Prostate gland (tissue), 2 donors: ENCODE results near the gene RNF181. TPM values are rescaled to one million over a fixed set of nuclear protein-coding genes. Genes with fewer than 3 reads are reported as not detected.
A peak's percentile ranks its signal among the peaks of the same experiment; 100 is the strongest.

Source experiments
- DNase-seq: peaks from one replicate; pipeline ENCODE4 v3.0.0-alpha.2; 2019; ENCODE audit warnings: low spot score
- H3K27ac ChIP-seq, 2 donors: fragments of 200-600 bp; sonication (generic); 2 replicates each; pipeline ENCODE4 v1.5.1; 2017 to 2019
- H3K27me3 ChIP-seq: fragments of 200-600 bp; sonication (generic); replicated peaks from 2 replicates; pipeline ENCODE4 v1.5.1; 2019; ENCODE audit not compliant: insufficient read depth
- H3K36me3 ChIP-seq, 2 donors: fragments of 200-600 bp; sonication (generic); 1 replicate in 1 of 2; 2 replicates in 1 of 2; pipeline versions ENCODE4 v1.5.1 to v1.8.1; 2017 to 2019
- H3K4me1 ChIP-seq: fragments of 200-600 bp; sonication (generic); replicated peaks from 2 replicates; pipeline ENCODE4 v1.5.1; 2019
- H3K4me3 ChIP-seq, 2 donors: fragments of 200-600 bp; sonication (generic); 2 replicates each; pipeline ENCODE4 v1.5.1; 2017 to 2019
- H3K9me3 ChIP-seq: fragments of 200-600 bp; sonication (generic); 2 replicates; pipeline ENCODE4 v1.5.1; 2017
- POLR2A ChIP-seq: fragments of 450-650 bp; IDR thresholded peaks from one replicate; pipeline ENCODE4 v1.6.1; 2016; ENCODE audit warnings: antibody characterized with exemption, mild to moderate bottlenecking
- POLR2AphosphoS5 ChIP-seq: sonication (generic); formaldehyde crosslinking; IDR thresholded peaks from one replicate; pipeline ENCODE4 v1.6.1; 2017; ENCODE audit warnings: antibody characterized with exemption
- WGBS: methylation state at CpG from one replicate; pipeline ENCODE4 v1.1.5; 2018; 5-methylcytosine and 5-hydroxymethylcytosine counted together
- intact Hi-C: fragments of 100-400 bp; cut with DNase I; formaldehyde crosslinking; loops from one replicate; pipeline ENCODE4 v1.14.2; 2022
- total RNA-seq, 2 donors: library from RNA; depleted of rRNA; stranded (reverse); fragments of >200 nt; gene quantifications; one replicate each; pipeline ENCODE4 v1.1.0, GENCODE V29; 2016
- TF ChIP-seq, protein P1 (sequence below), 4 experiments: fragments of 200-600 bp in 2 of 4; fragments of 450-650 bp in 2 of 4; sonication (generic) in 2 of 4; IDR thresholded peaks; 1 replicate in 3 of 4; 2 replicates in 1 of 4; pipeline ENCODE4 v1.5.1; 2016 to 2019; ENCODE audit warnings: antibody characterized with exemption in 4 of 4, mild to moderate bottlenecking in 2 of 4, moderate library complexity in 2 of 4

RNF181 gene
- total RNA-seq, 2 donors from 2014 or later, result 161 to 201 TPM

GRCh38 chr2:85548608-85548900, 47.0 kb upstream of the RNF181 start:
- intact Hi-C loops, result no loop called here
- H3K4me3 ChIP-seq, result no peak overlapping the region
- peaks cover 8 to 12% of the 10 kb centered on the region in 2 donors for H3K36me3 ChIP-seq
- H3K27ac ChIP-seq, result no peak overlapping the region
- H3K27me3 ChIP-seq, result no peaks in the 10 kb centered on the region
- no peaks in the 10 kb centered on the region for H3K9me3 ChIP-seq
- no peaks in the 10 kb centered on the region for H3K4me1 ChIP-seq
- DNase-seq, result no peak
- TF ChIP-seq POLR2A (no peak), POLR2AphosphoS5 (no peak)
- TF ChIP-seq, protein P1, sequence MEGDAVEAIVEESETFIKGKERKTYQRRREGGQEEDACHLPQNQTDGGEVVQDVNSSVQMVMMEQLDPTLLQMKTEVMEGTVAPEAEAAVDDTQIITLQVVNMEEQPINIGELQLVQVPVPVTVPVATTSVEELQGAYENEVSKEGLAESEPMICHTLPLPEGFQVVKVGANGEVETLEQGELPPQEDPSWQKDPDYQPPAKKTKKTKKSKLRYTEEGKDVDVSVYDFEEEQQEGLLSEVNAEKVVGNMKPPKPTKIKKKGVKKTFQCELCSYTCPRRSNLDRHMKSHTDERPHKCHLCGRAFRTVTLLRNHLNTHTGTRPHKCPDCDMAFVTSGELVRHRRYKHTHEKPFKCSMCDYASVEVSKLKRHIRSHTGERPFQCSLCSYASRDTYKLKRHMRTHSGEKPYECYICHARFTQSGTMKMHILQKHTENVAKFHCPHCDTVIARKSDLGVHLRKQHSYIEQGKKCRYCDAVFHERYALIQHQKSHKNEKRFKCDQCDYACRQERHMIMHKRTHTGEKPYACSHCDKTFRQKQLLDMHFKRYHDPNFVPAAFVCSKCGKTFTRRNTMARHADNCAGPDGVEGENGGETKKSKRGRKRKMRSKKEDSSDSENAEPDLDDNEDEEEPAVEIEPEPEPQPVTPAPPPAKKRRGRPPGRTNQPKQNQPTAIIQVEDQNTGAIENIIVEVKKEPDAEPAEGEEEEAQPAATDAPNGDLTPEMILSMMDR (IDR thresholded peaks at IDR 0.05), result no peak
- WGBS, result 13% methylated on average over 2 of the region's 2 CpGs

DNA sequence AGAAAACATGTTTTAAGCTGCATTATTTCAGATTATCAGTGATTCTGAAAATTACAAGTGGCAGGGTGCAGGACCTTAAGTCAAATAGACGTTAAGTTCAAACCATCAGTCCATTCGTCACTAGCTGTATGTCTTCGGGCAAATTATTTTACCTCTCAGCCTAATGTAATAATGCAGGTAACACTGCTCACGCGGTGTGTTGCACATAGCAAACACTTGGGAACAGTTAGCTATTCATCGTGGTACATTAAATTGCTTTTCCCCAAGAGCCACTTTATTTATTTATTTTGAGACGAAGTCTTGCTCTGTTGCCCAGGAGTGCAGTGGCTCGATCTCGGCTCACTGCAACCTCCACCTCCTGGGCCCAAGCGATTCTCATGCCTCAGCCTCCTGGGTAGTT, 46.5 kb upstream of the RNF181 start:
- H3K4me1 ChIP-seq, result no peaks in the 10 kb centered on the region
- peaks cover 3 to 14% of the 10 kb centered on the region in 2 donors for H3K36me3 ChIP-seq
- no peak overlapping the region for H3K4me3 ChIP-seq
- TF ChIP-seq POLR2A (no peak), POLR2AphosphoS5 (peak; percentile 77)
- TF ChIP-seq, protein P1 (IDR thresholded peaks at IDR 0.05), result no peak
- intact Hi-C loops, result no loop called here
- 57% methylated on average over 10 of the region's 10 CpGs for WGBS
- H3K27me3 ChIP-seq, result no peaks in the 10 kb centered on the region
- peak; percentile 35 for DNase-seq
- H3K27ac ChIP-seq, result no peak overlapping the region
- no peaks in the 10 kb centered on the region for H3K9me3 ChIP-seq

- H3K4me1 ChIP-seq, result no peaks in the 10 kb centered on the region
- no peak for DNase-seq
- H3K4me3 ChIP-seq, result no peak overlapping the region
- H3K9me3 ChIP-seq, result no peaks in the 10 kb centered on the region
- H3K27me3 ChIP-seq, result no peaks in the 10 kb centered on the region
- no peak for TF ChIP-seq POLR2AphosphoS5
- TF ChIP-seq, protein P1 (IDR thresholded peaks at IDR 0.05), result no peak
- TF ChIP-seq POLR2A, result no peak
- peak overlapping the region; percentile 18 to 26 for H3K27ac ChIP-seq
- 21% methylated on average over 4 of the region's 4 CpGs for WGBS
- peaks cover 0 to 17% of the 10 kb centered on the region in 2 donors for H3K36me3 ChIP-seq
- intact Hi-C loops, result no loop called here
Observed at GRCh38 chr2:85549826-85550225, 45.7 kb upstream of the RNF181 start.

- Histone ChIP-seq H3K36me3 (peaks cover 0 to 17% of the 10 kb centered on the region in 2 donors), H3K27ac (peak overlapping the region; percentile 18 to 26), H3K4me3 (no peak overlapping the region), H3K27me3 (no peaks in the 10 kb centered on the region), H3K4me1 (no peaks in the 10 kb centered on the region), H3K9me3 (no peaks in the 10 kb centered on the region)
- intact Hi-C loops, result no loop called here
- DNase-seq, result no peak
- TF ChIP-seq POLR2AphosphoS5 (no peak), POLR2A (no peak)
- TF ChIP-seq, protein P1 (IDR thresholded peaks at IDR 0.05), result no peak
- 86% methylated on average over 10 of the region's 10 CpGs for WGBS
Observed at GRCh38 chr2:85550486-85550885, 45.1 kb upstream of the RNF181 start.
